T47D (cell line): Measurements from ENCODE around the gene ACTN1.

ENCODE experiments used
- DNase-seq, 2 experiments: peaks; one replicate each; pipeline versions ENCODE4 v3.0.0 to v3.0.0-alpha.2; 2011 to 2012; ENCODE audit warnings: low read depth in 1 of 2, low spot score in 1 of 2
- JUND ChIP-seq: IDR thresholded peaks from 2 replicates; pipeline ENCODE4 v1.6.1; 2012; ENCODE audit warnings: low read depth
- in situ Hi-C: cut with HindIII; loops from 2 replicates; pipeline ENCODE4 v1.10.0; 2016; ENCODE audit warnings: low sequenced_read_pairs, low pct_unique_long_range_greater_than_20kb

The ACTN1 gene

DNA sequence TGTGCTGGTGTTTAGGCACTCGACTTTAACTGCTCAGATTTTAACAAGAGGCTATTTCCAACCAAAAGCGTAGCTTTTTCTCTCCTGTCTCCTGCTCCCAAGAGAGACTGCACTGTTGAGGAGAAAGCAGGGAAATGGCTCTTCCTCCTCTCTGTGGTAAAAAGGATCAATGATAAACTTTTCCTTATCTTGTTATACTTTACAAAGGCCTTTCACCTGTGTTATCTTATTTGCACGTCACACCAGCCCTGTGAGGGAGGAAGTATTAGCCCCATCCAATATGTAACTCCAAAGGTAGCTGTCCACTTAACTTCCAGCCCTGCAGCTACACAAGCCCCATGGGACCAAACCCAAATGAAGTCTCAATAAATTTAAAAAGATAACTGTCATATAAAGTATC, 153.4 kb downstream of the ACTN1 start:
- DNase-seq: no peak
- in situ Hi-C loops: no loop called here
- no peak for TF ChIP-seq JUND

GRCh38 chr14:68824517-68825347, 154.4 kb downstream of the ACTN1 start:
- DNase-seq: peak; percentile 72 to 92
- TF ChIP-seq JUND: no peak
- in situ Hi-C loops: no loop called here

DNA sequence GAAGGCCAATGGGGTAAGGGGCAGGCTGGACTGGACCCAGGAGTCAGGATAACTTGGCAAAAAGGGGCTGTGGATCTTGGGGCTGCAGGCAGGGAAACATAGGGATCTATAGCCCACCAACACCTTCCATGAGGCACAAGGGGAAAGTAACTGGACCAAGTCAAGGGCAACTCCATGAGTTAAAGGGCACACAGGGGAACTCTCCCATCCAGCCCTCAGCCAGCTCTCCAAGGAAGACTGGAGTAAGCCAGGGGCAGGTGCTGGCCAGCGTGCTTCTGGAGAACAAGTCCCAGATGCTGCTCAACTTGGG, 154.9 kb downstream of the ACTN1 start:
- in situ Hi-C loops: no loop called here
- no peak for DNase-seq
- no peak for TF ChIP-seq JUND
